Measurements from ENCODE around the gene NDUFA11.

The NDUFA11 gene

DNA sequence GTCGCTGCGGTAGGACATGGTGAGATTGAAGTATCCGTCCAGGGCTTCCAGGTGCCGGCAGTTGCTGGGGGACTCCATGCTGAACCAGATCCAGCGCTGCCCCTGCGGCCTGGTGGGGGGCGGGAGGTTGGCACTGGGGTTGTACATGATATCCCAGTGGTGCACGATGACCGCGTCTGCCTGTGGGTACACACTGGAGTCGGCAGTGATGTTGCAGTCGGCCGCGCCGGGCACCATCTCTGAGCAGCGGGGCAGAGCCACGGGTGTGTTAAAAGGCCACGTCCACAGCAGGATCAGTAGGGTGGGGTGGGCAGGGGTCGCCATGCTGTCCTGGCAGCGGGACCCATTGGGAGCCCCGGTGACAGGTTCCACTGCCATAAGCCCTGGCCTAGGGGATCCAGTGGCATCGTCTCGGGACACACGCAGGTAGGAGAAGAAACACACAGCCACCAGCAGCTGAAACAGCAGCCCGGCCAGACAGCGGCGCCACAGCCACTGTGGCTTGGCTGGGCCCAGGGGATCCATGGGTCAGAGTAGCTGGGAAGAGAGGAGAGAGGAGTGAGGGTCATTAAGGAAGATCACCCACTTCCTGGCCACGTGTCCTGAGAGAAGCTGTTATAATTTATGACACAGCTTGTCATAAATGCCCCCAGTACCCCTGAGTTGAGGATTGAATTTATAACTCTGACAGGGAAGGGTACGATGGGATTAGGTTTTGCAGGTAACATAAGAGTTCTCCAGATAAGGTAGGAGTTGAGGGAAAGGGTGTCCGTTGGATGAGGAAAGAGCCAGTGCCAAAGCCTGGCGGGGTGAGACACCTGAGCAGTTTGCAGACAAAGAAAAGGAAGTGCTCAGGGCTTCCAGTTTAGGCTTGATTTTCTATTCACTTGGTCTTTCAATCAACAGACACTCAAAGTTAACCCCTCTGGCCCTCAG, 36.1 kb downstream of the NDUFA11 start:
- H3K4me3 ChIP-seq (ENCODE audit: control insufficient read depth, low read depth, low read length): no peak overlapping the region
- DNase-seq (ENCODE audit: low read depth): no peak

GRCh38 chr19:5865772-5866171, 37.8 kb downstream of the NDUFA11 start:
- TF ChIP-seq, protein P1, sequence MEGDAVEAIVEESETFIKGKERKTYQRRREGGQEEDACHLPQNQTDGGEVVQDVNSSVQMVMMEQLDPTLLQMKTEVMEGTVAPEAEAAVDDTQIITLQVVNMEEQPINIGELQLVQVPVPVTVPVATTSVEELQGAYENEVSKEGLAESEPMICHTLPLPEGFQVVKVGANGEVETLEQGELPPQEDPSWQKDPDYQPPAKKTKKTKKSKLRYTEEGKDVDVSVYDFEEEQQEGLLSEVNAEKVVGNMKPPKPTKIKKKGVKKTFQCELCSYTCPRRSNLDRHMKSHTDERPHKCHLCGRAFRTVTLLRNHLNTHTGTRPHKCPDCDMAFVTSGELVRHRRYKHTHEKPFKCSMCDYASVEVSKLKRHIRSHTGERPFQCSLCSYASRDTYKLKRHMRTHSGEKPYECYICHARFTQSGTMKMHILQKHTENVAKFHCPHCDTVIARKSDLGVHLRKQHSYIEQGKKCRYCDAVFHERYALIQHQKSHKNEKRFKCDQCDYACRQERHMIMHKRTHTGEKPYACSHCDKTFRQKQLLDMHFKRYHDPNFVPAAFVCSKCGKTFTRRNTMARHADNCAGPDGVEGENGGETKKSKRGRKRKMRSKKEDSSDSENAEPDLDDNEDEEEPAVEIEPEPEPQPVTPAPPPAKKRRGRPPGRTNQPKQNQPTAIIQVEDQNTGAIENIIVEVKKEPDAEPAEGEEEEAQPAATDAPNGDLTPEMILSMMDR (IDR thresholded peaks at IDR 0.05; ENCODE audit: control insufficient read depth, insufficient read depth, low read depth, low read length, missing control alignments): no peak
- no peak overlapping the region for H3K4me3 ChIP-seq (ENCODE audit: control insufficient read depth, low read depth, low read length)
- no peak for DNase-seq (ENCODE audit: low read depth)

More for the DNA sequence above, 36.1 kb downstream of the NDUFA11 start:
- TF ChIP-seq, protein P1 (IDR thresholded peaks at IDR 0.05; ENCODE audit: control insufficient read depth, insufficient read depth, low read depth, low read length, missing control alignments): no peak

DNA sequence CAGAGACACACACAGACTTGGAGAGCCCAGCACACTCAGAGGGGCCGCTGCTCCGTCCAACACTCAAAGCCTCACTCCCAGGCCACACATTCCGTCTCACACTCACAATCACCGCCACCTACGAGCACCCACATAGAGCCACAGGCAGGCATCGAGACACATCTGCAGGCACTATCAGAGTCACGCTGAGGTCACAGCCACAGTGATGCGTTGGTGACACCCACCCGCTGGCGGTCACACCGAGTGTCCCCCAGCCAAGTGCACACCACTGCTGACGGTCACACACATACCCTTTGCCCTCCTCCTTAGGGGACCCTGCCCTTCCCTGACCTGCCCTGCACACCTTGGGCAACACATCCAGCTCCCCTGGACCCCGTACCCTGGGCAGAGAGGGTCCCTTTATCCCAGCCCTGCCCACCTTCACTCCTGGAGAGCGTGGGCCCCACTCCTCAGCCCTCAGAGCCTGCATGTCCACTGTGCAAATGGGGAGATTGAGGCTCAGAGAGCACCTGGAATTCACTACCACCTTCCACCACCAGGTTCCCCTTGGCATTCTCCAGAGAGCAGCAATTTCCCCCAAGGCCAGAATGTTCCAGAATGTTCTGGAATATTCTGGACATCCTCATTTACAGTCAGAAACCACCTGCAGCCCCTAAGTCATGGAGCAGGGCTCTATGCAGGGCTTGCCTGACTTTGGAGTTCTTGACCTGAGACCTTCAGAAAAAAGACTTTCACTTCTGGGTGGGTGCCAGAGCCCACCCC, 38.7 kb downstream of the NDUFA11 start:
- DNase-seq (ENCODE audit: low read depth): no peak
- TF ChIP-seq, protein P1 (IDR thresholded peaks at IDR 0.05; ENCODE audit: control insufficient read depth, insufficient read depth, low read depth, low read length, missing control alignments): peak; percentile 22
- no peak overlapping the region for H3K4me3 ChIP-seq (ENCODE audit: control insufficient read depth, low read depth, low read length)

DNA sequence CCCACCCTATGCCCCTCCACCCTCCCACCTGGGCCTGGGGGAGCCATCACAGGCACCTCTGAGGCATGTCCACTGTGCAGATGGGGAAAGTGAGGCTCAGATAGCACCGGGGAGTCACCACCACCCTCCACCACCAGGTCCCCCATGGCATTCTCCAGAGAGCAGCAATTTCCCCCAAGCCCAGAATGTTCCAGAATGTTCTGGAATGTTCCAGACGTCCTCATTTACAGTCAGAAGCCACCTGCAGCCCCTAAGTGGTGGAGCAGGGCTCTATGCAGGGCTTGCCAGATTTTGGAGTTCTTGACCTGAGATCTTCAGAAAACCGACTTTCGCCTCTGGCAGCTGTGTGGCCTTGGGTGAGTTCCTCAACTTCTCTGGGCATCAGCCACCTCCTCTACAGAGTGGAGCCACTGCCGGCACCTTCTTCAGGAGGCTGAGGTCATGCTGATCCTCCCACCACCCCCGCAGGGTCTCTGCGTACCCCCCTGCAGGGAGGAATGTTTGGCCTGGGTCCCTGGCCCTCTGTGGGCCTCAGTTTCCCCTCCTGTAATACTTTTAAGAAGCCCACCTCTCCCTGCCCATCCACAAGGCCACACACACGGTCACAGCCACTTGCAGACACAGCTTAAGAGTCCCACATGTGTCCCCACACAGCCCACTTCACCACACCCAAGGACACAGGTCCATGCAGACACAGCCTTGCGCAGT, 39.4 kb downstream of the NDUFA11 start:
- TF ChIP-seq, protein P1 (IDR thresholded peaks at IDR 0.05; ENCODE audit: control insufficient read depth, insufficient read depth, low read depth, low read length, missing control alignments): no peak
- no peak overlapping the region for H3K4me3 ChIP-seq (ENCODE audit: control insufficient read depth, low read depth, low read length)
- no peak for DNase-seq (ENCODE audit: low read depth)

- H3K4me3 ChIP-seq (ENCODE audit: control insufficient read depth, low read depth, low read length): no peak overlapping the region
- no peak for DNase-seq (ENCODE audit: low read depth)
- TF ChIP-seq, protein P1 (IDR thresholded peaks at IDR 0.05; ENCODE audit: control insufficient read depth, insufficient read depth, low read depth, low read length, missing control alignments): no peak
Measured at GRCh38 chr19:5863030-5863665, 40.4 kb downstream of the NDUFA11 start.
